ENCODE measurements around the gene KIAA1549.
A peak's percentile ranks its signal among the peaks of the same experiment; 100 is the strongest.

KIAA1549 gene

DNA sequence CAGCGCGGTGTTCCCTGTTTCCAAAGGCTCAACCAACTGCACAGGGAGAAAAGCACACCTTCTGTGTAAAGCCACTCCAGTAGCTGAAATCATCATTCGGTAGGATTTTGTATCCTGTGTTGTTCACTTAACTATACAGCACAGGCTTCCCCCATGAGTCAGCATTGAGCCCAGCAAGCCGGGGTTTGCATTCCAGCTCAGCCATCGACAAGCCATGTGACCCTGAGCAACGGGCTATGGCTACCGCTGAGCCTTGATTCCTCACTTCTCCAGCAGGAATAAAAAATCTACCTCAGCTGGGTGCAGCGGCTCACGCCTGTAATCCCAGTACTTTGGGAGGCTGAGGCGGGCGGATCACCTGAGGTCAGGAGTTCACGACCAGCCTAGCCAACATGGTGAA lies 139.1 kb downstream of the KIAA1549 start:
- no peak for DNase-seq
- TF ChIP-seq CTCF (IDR thresholded peaks at IDR 0.05; ENCODE audit: low read depth, low read length) = no peak
- H3K9me3 ChIP-seq = no peaks in the 10 kb centered on the region

GRCh38 chr7:138838166-138838565 lies 143.0 kb downstream of the KIAA1549 start:
- DNase-seq = no peak
- no peaks in the 10 kb centered on the region for H3K9me3 ChIP-seq

More for the DNA sequence above, 139.1 kb downstream of the KIAA1549 start:
- no peaks in the 10 kb centered on the region for H3K27me3 ChIP-seq
- peaks cover 9% of the 10 kb centered on the region for H3K36me3 ChIP-seq
- H3K4me1 ChIP-seq = no peaks in the 10 kb centered on the region
- no peak overlapping the region for H3K4me3 ChIP-seq (ENCODE audit: low read depth, low read length)

DNA sequence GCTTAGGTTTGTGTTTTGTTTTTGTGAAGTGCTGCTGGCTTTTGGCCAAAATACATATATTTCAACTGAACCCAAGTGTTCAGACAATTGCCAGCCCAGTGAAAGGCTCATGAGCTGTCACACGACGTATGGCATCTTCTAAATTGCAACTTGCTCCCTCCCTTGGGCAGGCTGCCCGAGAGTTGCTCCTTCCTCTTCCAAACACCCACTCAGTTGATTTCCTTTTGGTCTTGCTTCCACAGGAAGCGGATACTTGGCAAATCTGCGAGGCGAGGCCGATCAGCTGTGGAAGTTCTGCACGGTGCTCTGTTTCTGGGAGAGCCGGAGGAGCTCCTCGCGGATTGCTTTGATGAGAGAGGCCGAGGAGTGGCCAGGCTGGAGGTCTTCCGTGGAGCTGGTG lies 143.6 kb downstream of the KIAA1549 start:
- no peaks in the 10 kb centered on the region for H3K27me3 ChIP-seq
- DNase-seq = no peak
- H3K4me1 ChIP-seq = no peaks in the 10 kb centered on the region
- H3K9me3 ChIP-seq = no peaks in the 10 kb centered on the region
- H3K36me3 ChIP-seq = peaks cover 8% of the 10 kb centered on the region
- H3K4me3 ChIP-seq (ENCODE audit: low read depth, low read length) = no peak overlapping the region
- TF ChIP-seq CTCF (IDR thresholded peaks at IDR 0.05; ENCODE audit: low read depth, low read length) = no peak

More at GRCh38 chr7:138838166-138838565, 143.0 kb downstream of the KIAA1549 start:
- H3K4me1 ChIP-seq = no peaks in the 10 kb centered on the region
- no peak for TF ChIP-seq CTCF (IDR thresholded peaks at IDR 0.05; ENCODE audit: low read depth, low read length)
- H3K36me3 ChIP-seq = peaks cover 8% of the 10 kb centered on the region
- no peaks in the 10 kb centered on the region for H3K27me3 ChIP-seq
- H3K4me3 ChIP-seq (ENCODE audit: low read depth, low read length) = no peak overlapping the region

GRCh38 chr7:138835087-138835486 lies 146.1 kb downstream of the KIAA1549 start:
- peak; percentile 7; the same call in 1 of the 2 replicates for TF ChIP-seq CTCF (IDR thresholded peaks at IDR 0.05; ENCODE audit: low read depth, low read length)

DNA sequence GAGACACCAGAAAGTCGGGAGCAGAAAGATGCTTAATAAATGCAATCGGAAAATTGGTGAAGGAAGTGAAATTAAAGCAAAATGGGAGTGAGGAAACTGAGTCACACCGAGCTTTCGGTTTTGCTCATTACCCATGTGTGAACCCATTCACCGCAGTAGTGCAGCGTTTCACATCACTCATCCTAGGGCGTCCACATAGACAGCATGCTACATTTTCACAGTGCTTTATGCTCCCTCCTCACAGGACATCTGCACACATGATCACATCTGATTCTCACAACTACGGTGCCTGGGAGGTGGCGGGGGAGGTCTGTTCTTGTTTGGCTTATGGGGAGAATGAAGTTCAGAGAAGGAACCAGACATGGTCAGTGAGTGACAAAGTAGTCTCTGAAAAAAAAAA lies 146.6 kb downstream of the KIAA1549 start:
- TF ChIP-seq CTCF (IDR thresholded peaks at IDR 0.05; ENCODE audit: low read depth, low read length) = no peak
- DNase-seq = no peak
- Histone ChIP-seq H3K4me1 (no peaks in the 10 kb centered on the region), H3K36me3 (peaks cover 8% of the 10 kb centered on the region), H3K4me3 (ENCODE audit: low read depth, low read length) (no peak overlapping the region), H3K27me3 (no peaks in the 10 kb centered on the region), H3K9me3 (no peaks in the 10 kb centered on the region)

More at GRCh38 chr7:138835087-138835486, 146.1 kb downstream of the KIAA1549 start:
- Histone ChIP-seq H3K4me1 (no peaks in the 10 kb centered on the region), H3K27me3 (no peaks in the 10 kb centered on the region), H3K36me3 (peaks cover 8% of the 10 kb centered on the region), H3K4me3 (ENCODE audit: low read depth, low read length) (no peak overlapping the region), H3K9me3 (no peaks in the 10 kb centered on the region)
- no peak for DNase-seq

DNA sequence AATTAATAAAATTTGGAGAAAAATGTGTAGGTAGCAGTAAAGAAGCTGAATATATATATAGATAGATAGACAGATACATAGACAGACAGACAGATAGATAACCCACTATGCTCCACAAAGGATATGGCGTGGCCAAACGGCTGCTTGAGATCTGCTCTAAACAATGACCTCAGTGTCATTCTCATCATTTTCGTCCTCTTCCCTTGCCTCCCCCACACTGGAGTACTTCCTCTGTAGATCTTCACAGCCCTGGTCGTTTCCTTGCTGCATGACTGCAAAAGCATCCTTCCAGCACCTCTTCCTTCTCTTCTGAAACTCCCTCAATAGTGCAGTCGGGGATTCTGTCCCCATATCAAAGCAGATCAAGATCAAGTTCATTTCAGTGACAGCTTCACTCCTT lies 147.6 kb downstream of the KIAA1549 start:
- no peak for DNase-seq
- TF ChIP-seq CTCF (IDR thresholded peaks at IDR 0.05; ENCODE audit: low read depth, low read length) = no peak
- no peaks in the 10 kb centered on the region for H3K9me3 ChIP-seq
- no peaks in the 10 kb centered on the region for H3K4me1 ChIP-seq
- H3K36me3 ChIP-seq = peaks cover 8% of the 10 kb centered on the region
- H3K27me3 ChIP-seq = no peaks in the 10 kb centered on the region
- H3K4me3 ChIP-seq (ENCODE audit: low read depth, low read length) = no peak overlapping the region
